ENCODE measurements around the gene RPL3.

DNA sequence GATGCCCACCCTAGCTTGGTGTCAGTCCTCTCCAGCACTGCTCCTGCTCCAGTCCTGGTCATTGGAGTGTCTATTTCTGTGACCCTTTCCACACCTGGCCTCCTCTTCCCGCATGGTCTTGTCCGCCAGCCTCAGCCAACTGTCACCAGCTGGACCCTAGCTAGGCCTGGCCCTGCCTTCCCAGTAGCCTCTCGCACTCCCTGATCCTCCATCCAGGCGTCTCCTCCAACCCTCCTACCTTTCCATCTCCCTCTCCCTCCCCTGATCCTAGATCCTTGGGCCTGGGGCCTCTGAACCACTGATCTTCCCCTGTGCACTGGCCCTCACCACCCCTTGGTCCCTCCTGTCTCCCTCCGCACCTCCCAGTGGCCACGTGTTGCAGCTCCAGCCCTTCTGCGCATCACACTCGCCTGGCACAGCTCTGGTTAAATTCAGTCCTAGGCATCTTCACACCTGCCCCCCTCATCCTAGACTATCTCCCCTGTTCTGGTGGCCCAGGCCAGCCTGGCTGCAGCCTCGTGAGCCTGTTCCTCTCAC lies 40.3 kb upstream of the RPL3 start:
- TF ChIP-seq, protein P1, sequence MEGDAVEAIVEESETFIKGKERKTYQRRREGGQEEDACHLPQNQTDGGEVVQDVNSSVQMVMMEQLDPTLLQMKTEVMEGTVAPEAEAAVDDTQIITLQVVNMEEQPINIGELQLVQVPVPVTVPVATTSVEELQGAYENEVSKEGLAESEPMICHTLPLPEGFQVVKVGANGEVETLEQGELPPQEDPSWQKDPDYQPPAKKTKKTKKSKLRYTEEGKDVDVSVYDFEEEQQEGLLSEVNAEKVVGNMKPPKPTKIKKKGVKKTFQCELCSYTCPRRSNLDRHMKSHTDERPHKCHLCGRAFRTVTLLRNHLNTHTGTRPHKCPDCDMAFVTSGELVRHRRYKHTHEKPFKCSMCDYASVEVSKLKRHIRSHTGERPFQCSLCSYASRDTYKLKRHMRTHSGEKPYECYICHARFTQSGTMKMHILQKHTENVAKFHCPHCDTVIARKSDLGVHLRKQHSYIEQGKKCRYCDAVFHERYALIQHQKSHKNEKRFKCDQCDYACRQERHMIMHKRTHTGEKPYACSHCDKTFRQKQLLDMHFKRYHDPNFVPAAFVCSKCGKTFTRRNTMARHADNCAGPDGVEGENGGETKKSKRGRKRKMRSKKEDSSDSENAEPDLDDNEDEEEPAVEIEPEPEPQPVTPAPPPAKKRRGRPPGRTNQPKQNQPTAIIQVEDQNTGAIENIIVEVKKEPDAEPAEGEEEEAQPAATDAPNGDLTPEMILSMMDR (IDR thresholded peaks at IDR 0.05): no peak
- TF ChIP-seq EZH2 (IDR thresholded peaks at IDR 0.05; ENCODE audit: borderline replicate concordance, insufficient read depth, low read depth, low read length, poor library complexity, severe bottlenecking): no peak

Data from B cell (primary cell).